HG02798 (cell line): Measurements from ENCODE around the gene SACM1L.

Source experiments
- ATAC-seq: cut with Tn5 transposase; IDR thresholded peaks from one replicate; pipeline ENCODE4 v1.9.1; 2021; ENCODE audit warnings: mild to moderate bottlenecking; ENCODE audit not compliant: unreplicated experiment, poor library complexity

Gene SACM1L

DNA sequence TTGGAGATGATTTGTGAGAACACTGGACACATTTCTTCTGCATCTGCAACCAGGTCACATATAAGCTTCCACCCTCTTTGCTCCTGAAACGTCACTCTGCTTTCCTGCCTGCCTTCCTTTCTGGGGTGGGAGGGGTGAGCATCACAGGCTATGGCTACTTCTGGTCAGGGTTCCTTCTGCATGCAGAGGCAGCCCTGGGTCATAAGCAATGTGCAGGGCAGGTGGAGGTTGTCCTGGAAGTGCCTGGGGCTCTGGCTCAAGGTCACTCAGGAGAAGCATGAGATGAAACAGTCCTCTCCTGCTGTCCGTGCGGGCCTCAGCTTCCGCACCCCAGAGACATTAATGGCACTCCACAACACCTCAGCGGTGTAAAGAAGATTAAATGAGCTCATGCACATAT lies 92.1 kb downstream of the SACM1L start:
- no peak for ATAC-seq

DNA sequence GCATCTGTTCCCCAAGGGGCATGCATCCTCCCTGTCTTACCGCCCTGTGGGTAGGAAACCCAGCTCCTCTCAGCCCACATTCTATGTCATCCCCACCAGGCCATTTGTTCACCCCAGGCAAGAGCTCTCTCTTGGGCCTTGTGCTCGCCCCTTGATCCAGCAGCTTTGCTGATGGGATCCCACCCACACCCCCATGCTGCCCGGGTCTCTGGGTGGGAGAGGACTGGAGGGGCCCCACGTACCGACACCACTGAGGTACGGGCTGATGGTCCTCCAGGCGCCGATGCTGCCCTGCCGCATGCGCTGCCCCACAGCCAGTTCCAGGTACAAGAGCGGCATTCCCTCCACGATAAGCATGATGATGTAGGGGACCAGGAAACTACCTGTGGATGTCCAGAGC lies 92.6 kb downstream of the SACM1L start:
- no peak for ATAC-seq

DNA sequence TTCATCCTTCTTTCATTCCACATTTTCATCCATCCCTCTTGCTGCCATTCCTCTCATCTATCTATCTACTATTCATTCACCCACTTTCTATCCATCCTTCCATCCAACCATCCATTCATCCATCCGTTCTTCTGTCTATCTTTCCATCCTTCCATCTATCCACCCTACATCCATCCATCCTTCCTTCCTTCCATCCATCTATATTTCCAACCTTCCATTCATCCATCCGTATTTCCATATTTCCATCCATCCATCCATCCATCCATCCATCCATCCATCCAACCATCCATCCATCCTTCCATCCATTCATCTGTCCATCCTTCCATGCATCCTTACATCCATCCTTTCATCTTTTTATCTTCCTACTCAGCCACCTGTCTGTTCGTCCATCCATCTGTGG lies 93.2 kb downstream of the SACM1L start:
- no peak for ATAC-seq

DNA sequence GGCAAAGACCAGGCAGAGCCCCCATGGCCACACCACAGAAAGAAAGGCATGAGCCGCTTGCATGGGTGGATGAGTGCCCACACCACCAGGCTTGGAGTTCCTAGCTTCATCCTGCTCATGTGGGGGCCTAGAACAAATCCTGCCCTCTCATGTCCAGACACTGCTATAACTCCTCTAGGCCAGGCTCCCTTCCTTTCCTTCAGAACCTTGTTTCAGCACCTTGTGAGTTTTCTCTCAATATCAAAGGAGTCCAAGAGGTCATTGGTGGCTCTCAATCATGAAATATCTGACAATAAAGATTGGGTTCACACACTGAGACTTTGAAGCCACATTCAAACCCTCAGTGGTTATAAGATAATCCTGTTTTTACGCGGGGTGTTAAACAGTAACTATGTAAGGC lies 94.5 kb downstream of the SACM1L start:
- no peak for ATAC-seq

DNA sequence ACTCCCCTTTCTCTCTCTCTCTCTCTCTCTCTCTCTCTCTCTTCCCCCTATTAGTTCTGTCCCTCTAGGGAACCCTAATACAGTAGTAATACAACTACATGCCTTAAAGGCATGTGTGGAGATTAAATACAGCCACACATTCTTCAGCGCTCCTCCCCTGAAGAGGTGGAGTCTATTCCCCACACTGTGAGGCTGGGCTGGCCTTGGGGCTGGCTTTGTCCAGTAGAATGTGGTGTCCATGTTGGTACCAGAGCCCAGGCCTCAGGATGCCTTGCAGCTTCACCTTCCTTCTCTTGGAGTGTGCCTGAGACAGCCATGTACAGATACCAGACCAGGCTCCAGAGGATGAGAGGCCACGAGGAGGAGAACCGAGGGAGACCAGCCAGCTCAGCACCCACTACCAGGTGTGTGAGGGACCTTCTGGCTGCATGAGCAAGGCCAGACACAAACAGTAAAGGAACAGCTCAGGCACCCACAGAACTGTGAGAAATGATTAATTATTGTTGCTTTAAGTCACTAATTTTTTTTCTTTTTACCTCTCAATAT lies 96.5 kb downstream of the SACM1L start:
- no peak for ATAC-seq

DNA sequence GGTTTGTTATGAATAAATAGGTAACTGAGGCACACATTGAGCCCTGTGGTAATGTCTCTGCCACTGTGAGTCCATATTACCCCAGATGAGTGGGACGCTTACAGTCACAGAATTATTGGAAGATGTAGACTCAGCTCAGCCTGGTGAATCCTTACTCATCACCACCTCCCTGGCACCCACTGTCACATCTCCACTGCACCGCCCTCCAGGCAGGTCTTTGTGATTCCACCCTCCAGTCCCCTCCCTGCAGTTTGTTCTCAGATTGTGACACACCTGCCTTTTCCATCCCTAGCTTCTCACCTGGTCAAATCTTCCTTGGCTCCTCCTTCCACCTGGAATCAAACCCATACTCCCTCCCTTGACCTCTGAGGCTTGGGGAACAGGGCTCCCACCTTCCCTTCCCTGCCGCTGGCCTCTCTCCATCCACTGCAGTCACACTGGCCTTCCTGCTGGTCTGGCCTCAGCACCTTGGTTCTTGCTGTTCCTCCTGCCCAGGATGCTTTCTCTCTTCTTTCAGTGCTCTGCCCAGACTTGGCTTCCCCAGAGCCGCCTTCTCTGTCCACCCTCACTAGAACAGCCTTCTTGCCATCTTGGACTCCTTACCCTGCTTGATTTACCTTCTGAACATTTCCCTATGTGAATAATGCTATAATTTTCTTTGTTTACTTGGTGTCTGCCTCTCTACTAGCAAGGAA lies 97.8 kb downstream of the SACM1L start:
- no peak for ATAC-seq

DNA sequence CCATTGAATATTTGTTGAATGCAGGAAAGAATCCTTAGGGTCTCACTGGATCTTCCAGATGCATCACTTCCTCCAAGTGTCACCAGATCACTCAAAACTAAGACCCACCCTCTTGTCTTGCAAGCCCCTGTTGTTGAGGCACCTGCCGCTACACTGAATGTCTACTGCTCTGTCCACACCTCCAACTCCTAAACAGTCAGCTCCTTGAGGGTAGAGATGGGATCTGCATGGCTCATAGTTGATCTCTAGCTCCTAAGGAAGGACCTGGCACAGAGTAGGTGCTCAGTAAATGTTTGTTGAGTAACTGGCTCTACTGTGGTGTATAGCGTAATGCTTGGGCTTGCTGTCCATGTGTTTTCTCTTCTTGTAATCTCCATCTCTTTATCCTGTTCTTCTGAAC lies 98.4 kb downstream of the SACM1L start:
- no peak for ATAC-seq

DNA sequence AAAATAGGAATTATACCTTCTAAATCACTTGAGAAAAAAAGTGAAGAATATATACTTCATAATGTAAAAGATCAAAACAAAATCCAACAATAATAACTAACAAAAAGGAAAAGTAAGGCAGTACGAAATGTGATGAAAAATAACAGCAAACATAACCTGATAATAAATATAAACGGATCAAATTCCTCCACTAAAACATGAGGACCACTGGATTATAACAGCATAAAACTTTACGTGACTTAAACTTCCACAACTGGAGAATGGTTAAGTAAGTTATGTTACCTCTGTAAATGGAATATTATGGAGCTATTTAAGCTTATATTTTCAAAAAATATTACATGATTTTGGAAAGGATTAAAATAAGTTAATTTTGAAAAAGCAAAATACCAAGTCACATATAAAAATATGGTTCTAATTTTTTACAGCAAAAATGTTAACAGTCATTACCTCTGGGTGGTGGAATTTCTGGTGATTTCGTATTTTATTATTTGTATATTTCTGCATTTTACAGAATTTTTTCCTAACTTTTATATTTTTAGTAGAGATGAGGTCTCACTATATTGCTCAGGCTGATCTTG lies 100.1 kb downstream of the SACM1L start:
- no peak for ATAC-seq

DNA sequence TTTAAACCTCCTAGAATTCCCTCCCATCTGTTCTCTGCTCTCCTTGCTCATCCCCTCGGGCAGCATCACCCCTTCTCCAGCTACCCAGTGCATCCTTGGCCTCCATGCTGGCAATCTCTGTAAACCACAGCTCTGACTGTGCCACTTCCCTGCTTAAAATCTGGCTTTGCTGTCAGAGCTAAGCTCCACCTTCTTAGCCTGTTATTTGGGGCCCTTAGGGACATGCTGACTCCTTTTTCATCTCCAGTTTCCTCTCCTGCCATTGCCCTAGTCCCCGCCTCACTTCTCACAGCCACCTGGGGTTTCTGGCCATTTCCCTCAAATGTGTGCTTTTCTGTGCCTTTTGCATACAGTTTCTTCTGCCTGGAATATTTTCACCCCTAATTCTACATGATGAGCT lies 101.4 kb downstream of the SACM1L start:
- ATAC-seq: no peak

DNA sequence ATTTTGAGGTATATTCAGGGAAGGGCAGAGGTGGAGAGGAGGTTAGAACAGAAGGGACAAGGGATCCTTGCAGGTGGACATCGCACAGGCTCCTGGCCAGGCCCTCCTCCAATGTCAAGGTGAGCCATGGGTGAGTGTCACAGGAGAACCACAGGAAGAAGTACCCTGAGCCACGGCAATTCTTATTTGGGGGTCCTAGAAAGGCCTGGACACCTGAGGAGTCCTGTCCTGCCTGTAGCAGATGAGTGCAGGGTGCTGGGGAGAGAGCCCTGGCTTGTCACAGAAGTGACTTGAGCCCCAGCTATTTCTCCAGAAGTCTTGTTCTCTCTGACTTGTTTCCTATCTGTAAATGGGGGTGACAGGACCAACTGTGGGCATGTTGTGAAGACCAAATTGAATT lies 102.8 kb downstream of the SACM1L start:
- ATAC-seq: no peak

DNA sequence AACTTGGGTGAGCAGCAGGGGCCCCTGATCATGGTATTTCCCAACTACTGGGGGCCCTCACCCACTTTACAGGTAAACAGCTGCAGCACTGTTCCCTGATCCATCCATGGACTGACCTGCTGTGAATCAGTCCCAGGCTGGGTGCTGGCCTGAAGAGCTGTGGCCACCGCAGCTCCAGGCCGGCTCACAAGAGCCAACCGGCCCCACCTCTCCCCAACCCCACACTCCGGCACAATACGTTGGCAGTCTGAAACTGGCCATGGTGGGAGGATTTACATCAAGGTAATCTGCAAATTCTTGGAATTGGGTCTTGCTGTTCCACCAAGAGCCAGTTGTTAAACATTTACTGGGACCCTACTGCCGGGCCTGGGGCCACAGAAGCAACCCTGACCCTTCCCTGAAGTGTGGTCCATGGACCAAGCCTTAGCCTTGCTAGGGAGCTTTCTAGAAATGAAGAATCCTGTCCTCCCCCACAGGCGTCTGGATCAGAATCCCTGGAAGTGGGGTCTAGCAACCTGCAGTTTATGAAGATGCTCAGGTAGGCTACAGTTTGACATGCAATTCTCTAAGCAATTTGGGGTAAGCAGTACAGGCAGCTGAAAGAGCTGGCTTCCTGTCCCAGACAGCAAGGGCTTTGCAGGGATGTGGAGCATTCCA lies 103.4 kb downstream of the SACM1L start:
- ATAC-seq: no peak

DNA sequence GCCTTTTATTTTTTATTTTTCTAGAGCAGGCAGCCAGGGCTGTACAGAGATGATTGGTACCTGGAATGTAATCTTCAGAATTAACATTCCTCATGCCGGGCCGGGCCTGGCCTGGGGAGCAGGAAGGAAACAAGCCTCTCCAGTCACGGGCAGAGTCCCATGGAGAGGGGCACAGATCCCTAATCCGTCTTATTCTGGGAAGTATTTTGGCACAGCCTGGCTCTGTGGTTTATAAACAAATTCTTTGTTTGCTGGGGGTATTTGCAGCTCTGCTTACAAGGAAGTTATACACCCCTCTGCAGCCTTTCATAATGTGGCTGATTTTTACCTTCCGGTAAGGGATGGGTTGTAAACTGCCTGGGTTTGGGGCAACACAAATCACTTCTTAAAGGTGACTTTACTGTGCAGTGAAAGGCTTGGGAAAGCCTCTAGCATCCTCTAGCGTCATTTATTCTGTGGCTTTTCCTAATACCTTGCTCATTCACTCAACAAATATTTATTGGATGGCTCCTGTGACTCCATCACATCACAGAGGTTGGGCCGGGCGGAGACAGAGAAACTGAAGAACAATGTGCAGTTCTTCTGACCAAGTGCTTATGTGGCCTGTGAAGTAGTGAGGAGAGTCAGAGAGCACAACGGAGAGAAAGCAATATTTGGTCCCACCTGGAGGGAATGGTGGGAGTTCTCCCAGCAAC lies 104.4 kb downstream of the SACM1L start:
- ATAC-seq: no peak

DNA sequence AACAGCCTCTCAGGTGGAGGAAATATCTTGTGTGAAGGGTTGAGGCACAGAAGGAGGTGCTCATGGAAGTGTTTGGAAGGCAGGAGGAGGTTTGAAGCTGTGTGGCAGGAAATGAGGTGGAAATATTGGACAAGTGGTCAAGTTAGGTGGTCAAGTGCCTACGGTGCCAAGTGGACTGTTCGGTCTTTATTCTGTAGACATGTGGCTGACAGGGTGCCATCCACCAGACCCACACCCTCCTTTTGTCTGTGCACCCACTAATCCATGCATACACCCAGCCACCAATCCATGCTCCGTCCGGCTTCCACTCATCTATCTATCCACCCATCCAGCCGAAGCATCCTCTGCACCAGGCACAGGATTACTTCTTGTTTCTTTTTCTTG lies 105.0 kb downstream of the SACM1L start:
- ATAC-seq: no peak

DNA sequence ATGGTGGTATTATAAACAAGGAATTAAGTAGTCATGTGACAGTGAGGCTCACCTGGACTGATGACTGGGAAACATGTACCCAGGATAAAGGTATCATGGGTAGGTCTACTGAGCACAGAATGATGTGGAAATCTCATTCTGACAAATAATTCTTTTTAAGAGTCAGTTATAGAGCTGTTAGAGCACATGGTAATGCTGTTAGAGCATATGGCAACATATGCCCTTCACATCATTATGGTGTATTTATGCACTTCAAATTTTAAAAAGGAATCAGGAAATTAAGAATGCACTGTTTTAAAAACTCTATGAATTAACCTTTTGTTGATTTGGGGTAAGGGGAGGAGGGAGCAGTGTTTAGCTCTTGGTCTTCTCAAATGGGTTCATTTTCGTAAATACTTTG lies 105.5 kb downstream of the SACM1L start:
- ATAC-seq: no peak
